Stimulated activated CD8-positive, alpha-beta memory T cell treated with anti-CD3 and anti-CD28 coated beads, Interleukin-12 subunit alpha, Interleukin-12 subunit beta, amount 100 ng/mL, for 1 hour (primary cell): ENCODE measurements around the gene MS4A5.
"Not testable (repeated sequence)": the region's sequence is repeated elsewhere in the genome, so short reads cannot be mapped to it uniquely, and the experiment has no call there.

Source experiments
- DNase-seq: peaks from one replicate; pipeline ENCODE4 v3.0.0-alpha.2; 2020; ENCODE audit warnings: low read depth

The MS4A5 gene, protein sequence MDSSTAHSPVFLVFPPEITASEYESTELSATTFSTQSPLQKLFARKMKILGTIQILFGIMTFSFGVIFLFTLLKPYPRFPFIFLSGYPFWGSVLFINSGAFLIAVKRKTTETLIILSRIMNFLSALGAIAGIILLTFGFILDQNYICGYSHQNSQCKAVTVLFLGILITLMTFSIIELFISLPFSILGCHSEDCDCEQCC

DNA sequence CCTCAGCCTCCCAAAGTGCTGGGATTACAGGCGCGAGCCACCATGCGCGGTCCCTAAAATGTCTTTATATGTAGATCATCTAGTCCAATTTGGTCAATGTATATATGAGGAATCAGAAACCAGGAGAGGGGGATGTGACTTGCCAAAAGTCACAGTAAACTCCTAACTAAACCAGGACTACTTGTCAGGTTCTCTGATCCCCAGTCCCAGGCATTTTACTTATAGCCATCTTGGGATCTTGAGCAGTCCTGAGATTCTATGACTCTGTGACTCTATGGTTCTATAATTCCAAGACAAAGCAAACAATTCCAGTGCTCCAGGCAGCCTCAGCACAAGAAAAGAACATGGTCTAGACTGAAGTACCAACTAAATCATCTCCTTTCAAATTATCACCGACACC is at the start of gene MS4A5:
MS4A5 (plus strand) TSS at position 301 of the 400 bp plus-strand sequence. CDS start 103 bp downstream, outside the sequence.
- DNase-seq, result no peak

GRCh38 chr11:60389279-60389910 is 40.0 kb upstream of the MS4A5 start:
- no peak for DNase-seq

- no peak for DNase-seq
Measured at GRCh38 chr11:60390419-60390818, 39.0 kb upstream of the MS4A5 start.

DNA sequence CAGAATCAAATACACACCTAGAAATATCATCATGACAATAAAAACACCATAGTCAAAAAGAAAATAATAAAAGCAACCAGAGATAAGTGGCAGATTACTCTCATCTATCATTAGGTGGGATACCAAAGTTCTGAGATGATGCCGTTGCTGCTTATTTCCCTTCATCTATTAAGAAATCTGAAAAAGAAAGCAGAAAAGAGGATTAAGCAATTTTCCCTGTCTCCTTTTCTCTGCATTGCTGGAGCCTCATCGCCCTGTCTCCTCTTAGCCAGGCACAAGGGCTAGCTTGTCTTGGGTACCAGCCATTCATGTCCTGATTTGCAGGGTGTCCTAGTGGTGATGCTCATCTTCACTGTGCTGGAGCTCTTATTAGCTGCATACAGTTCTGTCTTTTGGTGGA is 37.0 kb upstream of the MS4A5 start:
- DNase-seq, result no peak

DNA sequence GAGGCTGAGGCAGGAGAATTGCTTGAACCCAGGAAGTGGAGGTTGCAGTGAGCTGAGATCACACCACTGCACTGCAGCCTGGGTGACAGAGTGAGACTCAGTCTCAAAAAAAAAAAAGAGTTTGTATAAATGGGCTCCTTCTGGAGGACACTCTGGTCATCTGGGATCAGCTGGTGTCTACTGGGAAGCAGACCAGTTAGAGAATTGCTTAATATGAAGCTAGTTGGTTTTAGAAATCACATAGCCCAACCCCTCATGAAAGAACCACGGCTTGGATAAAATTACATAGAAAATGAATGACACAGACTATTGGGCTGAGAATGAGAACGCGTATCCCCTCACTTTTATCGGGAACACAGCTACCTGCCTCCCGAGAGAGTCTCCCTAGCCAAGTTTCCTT is 36.4 kb upstream of the MS4A5 start:
- no peak for DNase-seq

- no peak for DNase-seq
Measured at GRCh38 chr11:60394666-60395380, 34.5 kb upstream of the MS4A5 start.

DNA sequence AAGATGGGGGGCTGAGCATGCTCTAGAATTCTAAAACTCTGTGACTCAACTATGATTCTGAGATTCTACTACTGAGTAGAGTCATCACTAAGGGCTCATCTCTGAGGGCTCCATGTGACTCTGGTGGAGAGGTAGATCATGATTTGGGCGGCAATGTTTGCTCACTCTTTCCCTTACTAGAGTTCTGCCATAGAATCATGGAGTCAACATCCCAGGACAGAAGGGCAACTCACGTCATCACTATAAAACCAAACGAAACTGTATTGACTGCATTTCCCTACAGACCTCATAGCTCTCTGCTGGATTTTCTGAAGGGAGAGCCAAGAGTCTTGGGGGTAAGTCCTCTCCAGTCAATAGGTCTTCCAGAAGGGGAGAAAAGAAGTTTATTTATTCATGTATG is 33.0 kb upstream of the MS4A5 start, which contains the start of gene MS4A14:
MS4A14 (plus strand) TSS at position 78 of the 400 bp plus-strand sequence; CDS start at position 198, 120 bp downstream.
- DNase-seq, result no peak

- no peak for DNase-seq
Measured at GRCh38 chr11:60396799-60397198, 32.6 kb upstream of the MS4A5 start.

DNA sequence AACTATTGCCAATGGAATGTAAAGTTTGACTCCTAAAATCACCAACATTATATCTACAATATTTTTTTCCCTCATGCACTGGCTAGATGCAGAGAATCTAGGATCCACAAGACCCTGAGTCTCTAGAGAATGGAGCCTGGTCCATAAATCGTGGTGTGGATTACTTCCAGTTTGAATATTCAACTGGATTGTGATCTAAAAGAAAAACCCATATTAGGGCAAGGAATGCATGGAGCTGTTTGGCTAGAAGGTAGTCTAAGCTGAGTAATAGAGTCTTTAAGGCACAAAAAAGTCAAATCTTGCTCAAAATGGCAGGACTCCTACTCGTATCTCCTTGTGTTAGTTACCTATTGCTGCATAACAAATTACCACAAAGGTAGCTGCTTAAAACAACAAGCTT is 9.4 kb upstream of the MS4A5 start:
- DNase-seq, result no peak

GRCh38 chr11:60422609-60423008 is 6.8 kb upstream of the MS4A5 start:
- no peak for DNase-seq

GRCh38 chr11:60428517-60428916 is 855 bp upstream of the MS4A5 start:
- no peak for DNase-seq

GRCh38 chr11:60431251-60431650 is 1.9 kb downstream of the MS4A5 start:
- DNase-seq, result no peak

GRCh38 chr11:60433401-60433800 is 4.0 kb downstream of the MS4A5 start:
- no peak for DNase-seq

- no peak for DNase-seq
Measured at GRCh38 chr11:60447070-60447469, 17.7 kb downstream of the MS4A5 start.

DNA sequence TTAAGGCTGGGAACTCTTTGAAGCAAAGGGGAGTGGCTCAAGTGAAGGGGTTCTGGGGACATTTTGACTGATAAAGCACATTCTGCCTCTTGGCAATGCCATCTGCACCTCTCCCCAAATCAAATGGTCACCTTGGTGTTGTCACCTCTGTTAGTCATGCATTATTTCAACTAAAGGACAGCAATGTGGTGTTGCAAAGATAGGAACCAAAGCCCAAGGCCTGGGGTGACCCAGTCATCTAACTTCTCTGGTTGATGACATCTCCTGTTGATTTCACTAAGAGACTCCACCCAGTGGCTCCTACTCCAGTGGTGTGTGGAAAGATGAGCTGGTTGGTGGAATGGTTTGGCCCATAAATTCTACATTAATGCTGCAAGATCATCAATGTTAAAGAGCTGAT is 18.5 kb downstream of the MS4A5 start:
- no peak for DNase-seq

DNA sequence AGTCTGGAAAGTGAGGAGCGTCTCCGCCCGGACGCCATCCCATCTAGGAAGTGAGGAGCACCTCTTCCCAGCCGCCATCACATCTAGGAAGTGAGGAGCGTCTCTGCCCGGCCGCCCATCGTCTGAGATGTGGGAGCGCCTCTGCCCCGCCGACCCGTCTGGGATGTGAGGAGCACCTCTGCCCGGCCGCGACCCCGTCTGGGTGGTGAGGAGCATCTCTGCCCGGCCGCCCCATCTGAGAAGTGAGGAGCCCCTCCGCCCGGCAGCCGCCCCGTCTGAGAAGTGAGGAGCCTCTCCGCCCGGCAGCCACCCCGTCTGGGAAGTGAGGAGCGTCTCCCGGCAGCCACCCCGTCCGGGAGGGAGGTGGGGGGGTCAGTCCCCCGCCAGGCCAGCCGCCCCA is 21.8 kb downstream of the MS4A5 start:
- DNase-seq, result not testable (repeated sequence)

DNA sequence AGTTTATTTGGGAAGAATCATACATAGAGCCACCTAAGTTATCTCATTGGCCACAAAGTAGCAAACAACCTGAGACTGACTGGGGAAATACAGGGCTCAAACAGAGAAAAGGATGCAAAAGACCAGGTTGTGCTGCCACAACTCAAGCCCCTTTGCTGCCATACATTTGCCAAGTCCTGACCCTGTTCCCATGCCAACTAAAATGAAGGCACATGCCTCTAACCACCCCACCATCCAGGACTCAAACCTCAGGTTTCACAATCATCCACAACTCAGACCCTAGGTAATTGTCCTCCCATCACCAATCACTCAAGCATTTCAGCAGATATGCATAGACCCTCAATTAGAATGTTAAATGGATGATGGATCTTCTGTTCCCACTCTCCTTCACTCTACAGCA is 24.8 kb downstream of the MS4A5 start:
- DNase-seq, result no peak

- no peak for DNase-seq
Measured at GRCh38 chr11:60455531-60456042, 26.2 kb downstream of the MS4A5 start, which contains the start of gene MS4A1. Gene MS4A1, plus strand, starts transcription at chr11:60455847. Its CDS starts 6,528 bp downstream, at chr11:60462375.

GRCh38 chr11:60457576-60457975 is 28.2 kb downstream of the MS4A5 start:
- no peak for DNase-seq

DNA sequence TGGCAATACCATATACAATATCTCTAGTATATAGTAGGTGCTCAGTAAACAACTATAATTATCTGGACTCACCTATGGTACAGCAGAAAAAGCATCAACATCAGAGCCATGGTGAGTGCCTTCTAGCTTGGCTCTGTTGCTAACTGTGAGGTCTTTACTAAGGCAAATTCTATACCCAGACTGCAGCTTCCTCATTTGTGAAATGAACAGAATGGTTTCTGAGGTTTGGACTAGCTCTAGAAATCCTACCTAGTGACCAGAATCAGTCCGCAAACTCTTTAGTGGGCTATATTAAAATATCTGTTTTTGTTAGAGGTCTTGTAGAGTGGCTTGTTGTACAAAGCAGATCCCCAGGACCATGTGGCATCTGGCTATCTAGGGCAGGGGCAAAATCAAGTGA is 30.0 kb downstream of the MS4A5 start:
- DNase-seq, result no peak

DNA sequence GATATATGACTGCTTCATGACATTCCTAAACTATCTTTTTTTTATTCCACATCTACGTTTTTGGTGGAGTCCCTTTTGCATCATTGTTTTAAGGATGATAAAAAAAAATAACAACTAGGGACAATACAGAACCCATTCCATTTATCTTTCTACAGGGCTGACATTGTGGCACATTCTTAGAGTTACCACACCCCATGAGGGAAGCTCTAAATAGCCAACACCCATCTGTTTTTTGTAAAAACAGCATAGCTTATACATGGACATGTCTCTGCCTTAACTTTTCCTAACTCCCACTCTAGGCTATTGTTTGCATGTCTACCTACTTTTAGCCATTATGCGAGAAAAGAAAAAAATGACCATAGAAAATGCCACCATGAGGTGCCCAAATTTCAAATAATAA is 39.5 kb downstream of the MS4A5 start:
- DNase-seq, result no peak

- no peak for DNase-seq
Measured at GRCh38 chr11:60469723-60470122, 40.4 kb downstream of the MS4A5 start.

DNA sequence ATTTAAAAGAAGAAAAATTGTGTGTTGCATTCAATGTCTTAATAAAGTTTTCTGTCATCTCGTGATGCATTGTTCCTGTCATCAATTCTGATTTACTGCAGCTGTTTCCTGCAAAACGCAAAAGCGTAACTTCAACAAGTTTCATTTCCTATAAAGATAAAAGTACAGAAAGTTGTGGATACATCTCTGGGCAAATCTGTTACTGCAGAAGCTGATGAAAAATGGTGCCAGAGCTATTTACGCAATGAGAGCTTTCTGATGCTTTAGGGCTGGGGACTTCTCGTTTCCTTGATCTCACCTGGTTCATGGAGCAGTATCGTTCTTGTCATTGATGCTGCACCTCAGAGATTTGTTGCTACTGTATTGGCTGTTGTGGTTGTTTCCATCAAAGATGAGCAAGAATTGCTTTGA is 47.7 kb downstream of the MS4A5 start:
- DNase-seq, result no peak
